HS-27A (cell line): ENCODE data around the gene AKAP13.

Experiments
- DNase-seq: peaks from one replicate; pipeline ENCODE4 v3.0.0-alpha.2; 2012; ENCODE audit warnings: low read depth, missing footprints

AKAP13 gene

DNA sequence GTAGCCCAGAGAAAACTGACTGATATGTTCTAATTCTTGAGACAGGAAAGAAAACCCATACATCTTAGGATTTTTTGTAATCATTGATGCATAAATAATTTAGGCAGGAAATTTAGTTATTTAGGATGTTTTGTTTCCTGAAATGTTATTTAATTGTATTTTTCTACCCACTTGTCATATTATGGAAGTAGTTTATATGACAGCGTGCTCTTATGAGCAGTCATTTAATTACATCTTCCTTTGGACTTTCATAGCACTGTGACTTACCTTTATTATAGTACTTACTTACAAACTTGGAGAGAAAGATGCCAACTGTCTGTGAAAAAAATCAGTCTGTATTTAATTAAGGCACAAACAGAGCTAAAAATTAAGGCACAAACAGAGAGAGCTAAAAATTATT lies 65.0 kb downstream of the AKAP13 start:
- no peak for DNase-seq

- no peak for DNase-seq
Observed at GRCh38 chr15:85451099-85451700, 70.8 kb downstream of the AKAP13 start.

DNA sequence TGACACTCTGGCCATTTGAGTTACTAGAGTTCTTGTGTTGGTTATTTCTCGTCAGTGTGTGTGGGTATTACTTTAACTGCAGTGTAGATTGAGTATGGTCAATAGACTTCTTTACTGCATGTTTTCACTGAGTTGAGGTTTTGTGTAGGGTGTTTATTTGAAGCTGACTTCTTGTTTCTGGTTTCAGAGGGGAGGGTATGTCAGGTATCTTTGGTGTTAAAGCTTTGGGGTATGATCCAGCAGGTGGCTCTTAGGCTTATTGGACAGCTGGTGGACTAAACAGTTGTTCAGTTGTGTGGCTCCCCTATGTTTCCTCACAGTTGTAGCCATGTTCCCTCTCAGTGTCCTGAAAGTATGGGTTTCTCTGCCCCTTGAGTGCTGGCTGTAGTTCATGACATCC lies 72.0 kb downstream of the AKAP13 start:
- no peak for DNase-seq

DNA sequence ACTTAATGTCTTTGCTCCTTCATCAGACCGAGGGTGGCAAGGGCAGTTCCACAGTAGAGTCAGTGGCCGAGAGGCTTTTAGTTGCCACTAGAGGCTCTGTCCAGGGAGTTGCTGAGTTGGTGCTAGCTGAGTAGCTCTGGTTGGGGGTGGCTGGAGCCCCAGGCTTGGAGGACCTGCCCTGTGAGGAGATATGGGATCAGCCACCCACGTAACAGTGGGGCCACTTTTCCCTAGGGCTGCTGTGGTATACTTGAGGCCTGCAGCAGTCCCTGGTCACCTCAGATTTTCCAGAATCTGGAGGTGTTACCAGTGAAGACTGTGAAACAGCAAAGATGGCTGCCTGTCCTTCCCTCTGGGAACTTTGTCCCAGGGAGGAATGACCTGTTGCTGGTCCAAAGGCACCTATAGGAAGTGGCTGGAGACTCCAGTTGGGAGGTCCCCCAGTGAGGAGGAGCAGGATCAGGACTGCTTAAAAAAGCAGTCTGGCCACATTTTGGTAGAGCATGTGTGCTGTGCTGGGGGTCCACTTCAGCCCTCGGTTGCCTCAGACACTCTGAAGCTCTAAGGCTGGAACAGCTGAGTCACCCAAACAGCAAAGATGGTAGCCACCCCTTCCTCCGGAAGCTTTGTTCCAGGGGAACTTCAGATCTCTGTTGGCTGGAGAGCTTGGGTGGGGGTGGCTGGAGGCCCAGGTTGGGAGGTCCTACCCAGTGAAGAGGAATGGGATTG lies 72.9 kb downstream of the AKAP13 start:
- DNase-seq: no peak

GRCh38 chr15:85454403-85454802 lies 74.0 kb downstream of the AKAP13 start:
- no peak for DNase-seq

DNA sequence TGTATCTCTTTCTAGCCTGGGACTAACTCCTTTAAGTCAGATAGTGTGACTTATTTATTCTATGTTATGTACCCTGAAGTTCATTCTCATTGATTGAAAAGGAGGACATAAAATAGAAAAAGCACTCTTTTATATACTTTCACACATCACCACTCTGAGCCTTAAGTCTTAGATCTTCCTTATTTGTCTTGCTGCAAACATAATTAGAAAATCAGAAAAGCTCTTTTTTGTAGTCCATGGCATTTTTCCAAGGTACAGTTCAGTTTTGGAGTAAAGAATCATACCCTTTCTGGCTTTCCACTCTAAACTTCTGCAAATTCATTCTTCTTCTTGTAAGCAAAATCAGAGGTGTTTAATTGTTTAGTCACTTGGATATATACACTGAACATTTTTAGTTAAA lies 75.5 kb downstream of the AKAP13 start:
- DNase-seq: no peak

DNA sequence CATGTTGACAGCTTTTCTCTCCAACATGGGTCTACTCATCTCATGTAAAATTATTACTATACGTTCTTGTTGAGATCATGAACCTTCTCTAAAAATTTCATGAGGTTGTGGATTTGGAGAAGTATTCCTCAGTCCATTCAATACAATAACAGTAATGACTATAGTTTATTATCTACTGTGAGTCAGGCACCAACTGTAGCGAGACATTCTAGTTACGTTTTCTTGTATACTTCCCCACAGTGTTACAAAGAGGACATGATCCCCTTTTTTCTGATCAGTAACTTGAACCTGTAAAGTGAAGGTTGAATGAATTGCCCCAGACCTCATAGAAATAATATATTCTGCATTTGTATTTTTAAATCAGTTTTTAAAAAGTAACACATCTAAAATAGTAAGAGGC lies 76.4 kb downstream of the AKAP13 start:
- no peak for DNase-seq

- DNase-seq: no peak
Observed at GRCh38 chr15:85457392-85457968, 77.1 kb downstream of the AKAP13 start.

DNA sequence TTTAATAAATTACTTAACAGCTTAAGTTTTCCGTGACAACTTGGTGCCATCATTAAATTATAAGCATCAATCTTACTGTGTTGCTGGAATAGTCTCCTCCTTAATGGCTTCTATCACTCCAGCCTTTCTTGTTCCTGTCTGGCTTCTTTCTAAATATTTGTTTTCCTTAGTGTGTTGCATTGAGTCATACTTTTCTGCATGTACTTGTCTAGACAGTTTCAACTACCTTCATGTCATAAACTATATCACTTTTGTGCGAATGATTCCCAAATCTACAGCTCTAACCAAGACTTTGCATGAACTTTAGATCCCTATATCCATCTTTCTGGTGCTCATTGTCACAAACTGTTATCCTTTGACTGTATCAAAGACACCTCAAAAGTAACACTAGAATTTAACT lies 78.4 kb downstream of the AKAP13 start:
- no peak for DNase-seq

DNA sequence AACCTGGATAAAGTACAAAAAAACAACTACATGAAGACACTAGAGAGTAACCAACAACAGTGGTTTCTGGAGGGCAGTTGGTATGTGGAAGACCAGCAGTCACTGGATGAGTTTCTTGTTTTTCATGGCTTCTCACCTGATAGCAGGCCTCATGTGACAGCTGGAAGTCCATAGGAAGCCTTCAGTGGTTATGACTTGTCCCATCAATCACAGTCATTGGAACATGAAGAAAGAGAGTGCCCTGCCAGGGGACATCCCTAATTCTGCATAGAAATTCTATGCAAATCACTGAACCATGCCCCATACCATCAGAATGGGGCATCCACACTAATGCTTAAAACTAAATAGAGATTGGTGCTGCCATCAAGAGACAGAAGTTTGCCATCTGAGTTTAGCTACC lies 81.6 kb downstream of the AKAP13 start:
- DNase-seq: no peak

DNA sequence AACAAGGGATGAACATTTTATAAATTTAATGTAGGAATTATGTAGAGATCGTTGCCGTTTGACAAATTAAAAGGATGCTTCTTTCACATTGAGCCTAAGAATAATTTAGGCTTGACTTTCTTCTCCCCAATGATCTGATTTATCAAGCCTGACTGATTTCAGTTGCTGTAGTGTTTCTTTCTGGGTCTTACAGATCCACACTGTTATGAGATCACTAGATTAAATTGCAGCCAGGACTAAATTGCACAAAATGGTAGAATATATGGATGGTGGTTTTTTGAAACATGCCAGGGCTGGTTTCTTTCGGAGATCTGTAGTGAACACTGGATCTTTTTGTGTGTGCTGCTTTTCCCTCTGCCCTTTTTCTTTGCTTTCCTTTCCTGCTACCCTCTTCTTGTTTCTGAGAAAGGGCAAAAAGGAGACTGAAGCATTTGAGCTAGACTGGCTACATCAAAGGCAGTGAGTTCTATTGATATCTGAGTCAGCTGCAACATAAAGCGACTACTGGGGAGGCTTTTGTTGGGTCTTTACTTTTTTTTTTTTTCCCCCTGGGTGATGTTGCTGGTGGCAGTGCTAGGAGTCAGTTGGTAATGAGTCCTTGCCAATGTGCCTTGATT lies 83.0 kb downstream of the AKAP13 start:
- no peak for DNase-seq

- DNase-seq: no peak
Observed at GRCh38 chr15:85463976-85464375, 83.6 kb downstream of the AKAP13 start.

DNA sequence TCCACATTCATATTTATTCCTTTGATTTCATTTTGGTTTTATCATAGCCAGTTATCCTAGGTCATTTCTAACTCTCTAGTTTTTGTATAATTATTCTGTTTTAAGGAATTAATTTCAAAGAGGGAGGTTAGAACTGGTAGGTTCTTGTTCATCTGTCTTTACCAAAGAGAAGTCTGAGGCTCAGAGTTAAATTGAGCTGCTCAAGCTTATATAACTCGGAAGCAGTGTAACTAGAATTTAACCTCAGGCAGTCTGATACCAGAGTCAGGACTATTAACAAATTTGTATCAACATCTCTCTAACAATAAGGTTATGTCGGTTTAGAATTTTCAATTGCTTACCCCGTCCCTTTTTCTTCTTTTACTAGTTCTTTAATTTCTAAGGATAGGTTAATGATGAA lies 84.1 kb downstream of the AKAP13 start:
- no peak for DNase-seq

- no peak for DNase-seq
Observed at GRCh38 chr15:85470563-85471271, 90.3 kb downstream of the AKAP13 start.

DNA sequence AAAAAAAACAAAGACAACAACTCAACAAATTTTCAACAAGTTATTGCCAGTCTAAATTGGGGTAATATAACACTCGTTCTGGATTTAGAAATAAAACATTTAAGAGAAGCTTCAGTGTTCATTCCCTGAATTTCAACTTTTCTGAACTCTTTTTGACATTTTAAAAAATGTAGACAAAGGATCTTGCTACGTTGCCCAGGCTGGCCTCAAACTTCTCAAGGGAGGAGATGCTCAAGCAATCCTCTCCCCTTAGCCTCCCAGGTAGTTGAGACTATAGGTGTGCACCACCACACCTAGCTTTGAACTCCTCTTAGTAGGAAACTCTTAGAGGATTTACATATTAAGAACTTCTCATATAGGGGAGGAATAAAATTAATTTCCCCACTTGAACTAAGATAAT lies 91.9 kb downstream of the AKAP13 start:
- no peak for DNase-seq

DNA sequence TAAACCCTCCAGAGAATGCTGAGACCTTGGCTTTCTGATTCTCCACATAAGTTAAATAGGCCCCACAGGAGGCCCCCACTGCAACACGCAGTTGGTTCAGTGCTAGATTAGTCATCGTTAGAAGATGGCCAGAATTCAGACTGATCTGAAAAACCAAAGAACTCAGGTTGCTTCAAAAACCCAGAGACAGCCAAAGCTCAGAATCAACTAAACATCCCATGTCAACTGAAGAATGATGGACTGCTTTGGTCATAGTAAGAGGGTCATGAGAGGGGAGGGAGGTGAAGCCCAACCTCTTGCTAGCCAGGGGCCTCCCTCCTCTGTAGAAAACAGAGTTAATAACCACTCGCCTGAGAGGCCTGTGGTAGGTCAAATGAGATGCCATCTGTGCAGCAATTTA lies 93.1 kb downstream of the AKAP13 start:
- no peak for DNase-seq

DNA sequence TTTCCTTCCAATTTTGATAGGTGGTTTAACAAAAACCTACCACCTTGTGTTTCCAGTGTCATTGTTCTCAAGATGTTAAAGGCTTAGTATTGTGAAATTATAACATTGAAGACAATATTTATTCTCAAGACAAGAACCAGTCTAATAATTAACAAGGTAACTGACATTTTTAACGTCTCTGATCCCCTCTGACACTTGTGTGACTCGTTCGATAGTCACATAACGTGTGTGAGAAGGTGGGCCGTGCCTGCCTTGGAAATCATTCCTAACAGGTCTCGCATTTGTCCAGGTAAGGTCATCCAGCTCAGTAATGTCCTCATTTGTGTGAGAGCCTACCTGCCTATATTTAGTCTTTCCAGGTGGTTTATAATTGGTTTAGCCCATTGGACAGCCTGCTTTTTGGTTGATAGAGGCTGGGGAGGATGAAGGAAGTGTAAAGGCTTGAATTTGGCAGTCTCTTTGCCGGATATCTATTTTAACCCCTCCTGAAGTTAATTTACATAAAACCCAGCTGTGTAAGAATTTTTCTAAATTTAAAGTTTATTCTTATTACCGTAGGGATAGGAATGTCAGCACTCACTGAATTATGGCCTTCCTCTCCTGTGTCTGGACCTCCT lies 94.4 kb downstream of the AKAP13 start:
- DNase-seq: no peak

DNA sequence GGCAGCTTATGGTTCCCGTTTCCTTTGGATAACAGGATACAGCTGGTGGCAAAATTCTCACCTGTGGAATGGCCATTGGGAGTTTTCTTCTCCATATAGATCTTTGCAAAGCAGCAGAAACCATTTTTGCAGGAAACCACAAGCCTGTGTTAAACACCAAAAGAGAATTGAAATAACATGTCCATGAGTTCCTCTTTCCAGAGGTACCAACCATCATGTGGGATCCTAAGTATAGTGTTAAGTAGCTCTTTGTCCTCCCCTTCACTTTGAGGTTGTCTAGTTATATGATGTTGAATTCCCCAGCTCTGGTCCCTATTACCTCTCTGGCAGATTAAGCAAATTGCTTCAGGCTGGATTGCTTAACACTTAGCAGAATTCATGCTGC lies 94.9 kb downstream of the AKAP13 start:
- DNase-seq: no peak

GRCh38 chr15:85475711-85476110 lies 95.3 kb downstream of the AKAP13 start:
- no peak for DNase-seq

GRCh38 chr15:85477061-85477460 lies 96.7 kb downstream of the AKAP13 start:
- no peak for DNase-seq

- DNase-seq: no peak
Observed at GRCh38 chr15:85477730-85478129, 97.3 kb downstream of the AKAP13 start.

DNA sequence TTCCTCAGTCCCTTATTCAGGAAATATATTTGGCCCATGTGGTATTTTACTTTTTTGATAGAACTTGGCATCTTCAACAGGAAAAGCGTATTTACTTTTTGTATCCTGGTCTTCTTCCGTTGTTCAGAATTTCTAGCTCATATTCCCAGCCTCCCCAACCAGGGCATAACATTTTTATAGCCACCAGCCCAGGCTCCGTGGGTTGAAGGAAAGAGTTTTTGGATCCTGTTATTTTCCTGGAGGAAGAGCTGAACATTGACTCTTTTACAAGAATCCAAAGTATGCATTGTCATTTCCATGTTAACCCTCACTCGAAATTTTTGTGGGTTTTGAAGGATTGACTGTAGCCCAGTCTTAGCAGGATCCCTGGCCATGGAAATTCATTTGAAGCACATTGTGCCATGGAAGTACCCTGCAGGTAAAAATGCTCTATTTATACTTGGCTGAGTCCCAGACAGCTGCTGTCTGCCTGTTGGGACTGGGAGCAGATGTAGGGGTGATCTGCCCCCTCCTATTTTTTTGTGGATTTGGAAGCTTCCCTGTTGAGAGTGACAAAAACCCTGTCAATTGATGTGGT lies 98.8 kb downstream of the AKAP13 start:
- peak; percentile 77 for DNase-seq
